CD4-positive, alpha-beta T cell treated with Interleukin-17A for 1 hour (primary cell): ENCODE measurements around the gene PLXNA4.

Experiments
- DNase-seq: peaks from one replicate; pipeline ENCODE4 v3.0.0-alpha.2; 2020

Gene PLXNA4

DNA sequence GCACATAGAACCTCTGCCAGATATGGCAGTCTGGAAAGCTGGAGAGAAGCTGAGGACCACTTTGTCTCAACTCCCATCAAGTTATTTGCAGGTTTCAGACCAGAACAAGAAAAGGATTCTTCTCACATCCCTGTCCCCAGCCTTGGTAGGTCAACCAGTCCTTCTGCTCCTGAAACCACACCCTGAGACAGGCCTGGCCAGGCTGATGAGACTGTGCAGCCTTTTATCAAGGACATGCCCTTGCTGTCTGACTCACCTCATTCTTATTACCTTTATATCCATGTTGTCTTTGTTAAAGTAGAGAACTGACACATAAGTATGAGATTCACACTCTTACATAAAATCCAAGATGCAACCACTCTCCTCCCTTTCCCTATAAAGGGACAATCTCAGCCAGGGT, 354.9 kb downstream of the PLXNA4 start:
- DNase-seq = no peak

DNA sequence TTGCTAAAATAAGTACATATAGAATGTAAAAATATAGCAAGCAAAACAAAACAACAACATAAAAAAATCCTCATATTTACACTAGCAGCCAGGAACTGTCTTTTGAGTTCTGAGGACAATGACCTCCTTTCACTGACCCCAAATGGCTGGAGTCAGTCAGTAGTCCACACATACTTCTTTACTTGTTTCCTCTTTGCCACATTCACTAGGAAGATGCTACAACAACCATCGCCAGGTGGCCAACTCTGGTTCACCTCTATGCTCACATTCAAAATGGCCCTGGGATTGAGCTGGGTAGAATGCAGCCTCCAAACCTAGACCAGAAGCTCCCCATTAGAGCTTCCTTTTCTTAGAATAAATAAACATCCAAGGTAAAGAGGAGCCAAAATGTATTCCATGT, 356.2 kb downstream of the PLXNA4 start:
- DNase-seq = no peak

DNA sequence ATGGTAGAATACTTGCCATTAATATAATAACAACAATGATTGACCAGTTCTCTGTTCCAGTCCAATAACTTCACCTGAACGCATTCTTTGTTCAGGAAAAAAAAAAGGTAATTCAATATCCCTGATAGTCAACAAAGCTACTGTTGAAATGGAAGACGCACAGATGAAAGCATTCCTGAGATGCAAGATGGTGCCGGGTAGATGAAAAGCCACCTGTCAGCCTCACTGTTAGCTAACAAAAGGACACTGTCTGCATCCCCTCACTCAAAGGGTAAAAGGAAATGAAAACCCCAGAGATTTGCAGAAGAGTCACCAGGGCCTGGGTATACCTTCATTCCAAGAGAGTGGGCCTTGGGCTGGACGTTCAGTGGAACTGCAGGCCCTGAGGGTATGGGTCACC, 357.4 kb downstream of the PLXNA4 start:
- no peak for DNase-seq

DNA sequence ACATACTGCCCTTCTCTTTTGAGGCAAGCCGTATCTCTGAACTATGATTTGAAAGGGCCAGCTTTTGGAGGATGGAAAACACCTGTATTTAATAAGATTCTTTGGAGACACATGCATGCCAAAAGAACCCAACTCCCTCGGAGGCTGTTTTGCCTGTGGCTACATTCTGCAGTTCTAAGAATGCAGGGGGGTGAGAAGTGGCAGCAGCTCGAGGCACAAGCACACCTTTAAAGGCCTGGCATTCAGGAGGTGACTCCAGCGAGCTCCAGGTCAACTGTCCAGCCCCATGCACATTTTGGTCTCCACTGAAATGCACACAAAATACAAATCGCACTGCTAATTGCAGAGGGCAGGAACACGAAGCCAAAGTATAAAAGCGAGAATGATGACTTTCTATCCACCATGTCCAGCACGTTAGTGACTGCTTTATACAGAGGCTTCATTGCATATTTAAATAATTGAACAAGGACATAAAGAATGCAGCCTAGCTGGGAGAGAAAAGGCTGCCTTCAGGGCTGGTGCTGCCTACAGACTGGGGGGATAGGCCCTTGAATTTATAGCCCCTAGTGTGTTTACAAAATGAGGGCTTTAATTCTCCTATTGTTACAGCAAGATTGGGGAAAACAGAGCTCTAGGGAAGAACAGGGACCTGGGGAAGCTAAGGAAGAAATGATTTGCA, 359.3 kb downstream of the PLXNA4 start:
- no peak for DNase-seq

DNA sequence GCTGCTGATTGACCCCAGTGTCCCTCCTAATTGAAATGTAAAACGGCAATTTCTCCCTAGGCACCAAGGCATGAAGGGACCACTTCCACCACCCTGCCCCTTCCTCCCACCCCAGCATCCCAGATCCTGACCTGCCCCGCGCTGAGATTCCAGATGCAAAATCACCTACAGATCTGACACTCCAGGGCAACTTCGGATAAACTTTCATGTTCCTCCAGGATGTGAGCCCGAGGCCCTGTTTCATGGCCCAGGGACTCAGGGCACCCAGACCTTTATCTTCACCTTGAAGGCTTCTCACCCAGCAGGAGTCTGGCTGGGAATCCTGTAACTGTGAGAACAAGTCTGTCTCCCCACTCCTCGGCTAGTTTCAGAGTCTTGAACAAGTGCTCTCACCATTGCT, 361.8 kb downstream of the PLXNA4 start:
- no peak for DNase-seq

DNA sequence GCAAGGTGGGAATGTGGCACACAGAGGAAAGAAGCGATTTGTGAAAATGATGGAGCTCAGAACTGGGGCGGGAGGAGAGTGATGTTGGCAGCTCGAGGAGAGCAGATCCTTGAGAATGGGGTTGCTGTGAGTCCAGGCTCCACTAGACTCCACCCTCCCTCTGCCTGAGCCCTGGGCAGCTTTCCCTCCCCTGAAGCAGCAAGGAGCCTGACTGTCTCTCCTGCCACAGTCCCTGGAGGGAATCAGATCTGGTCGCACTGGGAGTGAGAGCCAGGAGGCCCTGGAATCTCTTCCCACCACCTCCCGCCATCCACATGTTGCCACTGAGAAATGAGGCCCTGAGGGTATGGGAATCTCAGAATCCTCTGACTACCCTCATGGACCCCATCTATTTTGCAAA, 362.7 kb downstream of the PLXNA4 start:
- no peak for DNase-seq

DNA sequence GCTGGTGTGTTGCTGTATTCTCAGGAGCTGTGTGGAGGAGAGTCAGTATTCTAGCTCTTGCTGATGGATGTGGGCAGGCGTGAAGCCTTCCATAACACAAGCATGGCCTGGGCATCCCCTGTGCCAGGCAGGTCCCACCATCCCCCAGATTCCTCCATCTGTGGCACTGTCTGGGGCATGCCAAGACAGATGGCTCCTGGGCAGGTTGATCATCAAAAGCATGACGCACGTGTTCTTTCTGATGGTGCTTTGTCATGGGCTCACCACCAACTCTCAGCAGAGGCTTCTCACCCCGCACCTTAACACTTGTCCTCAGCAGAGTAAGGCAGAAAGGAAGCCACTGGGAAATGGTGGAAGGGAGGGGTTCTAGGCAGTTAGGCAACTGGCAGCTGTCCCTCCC, 364.3 kb downstream of the PLXNA4 start:
- DNase-seq = no peak

DNA sequence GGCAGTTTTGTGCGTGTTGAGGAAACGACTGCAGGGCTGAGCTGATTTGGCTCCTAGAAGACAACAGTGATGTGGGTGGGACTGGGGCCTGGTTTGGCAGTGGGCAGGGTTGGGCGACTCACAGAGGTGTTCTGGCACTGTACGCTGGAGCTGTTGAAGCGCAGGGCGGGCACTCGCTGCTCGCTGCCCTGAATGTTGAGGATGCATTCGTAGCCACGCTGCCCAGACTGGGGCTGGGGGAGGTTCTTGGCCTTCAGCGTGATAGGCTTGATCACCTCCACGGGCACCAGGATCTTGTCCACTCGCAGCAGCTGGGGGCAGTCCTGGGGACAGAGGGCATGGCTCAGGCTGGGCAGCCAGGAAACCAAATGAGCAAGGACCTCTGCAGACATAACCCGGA, 365.4 kb downstream of the PLXNA4 start:
- DNase-seq = no peak

DNA sequence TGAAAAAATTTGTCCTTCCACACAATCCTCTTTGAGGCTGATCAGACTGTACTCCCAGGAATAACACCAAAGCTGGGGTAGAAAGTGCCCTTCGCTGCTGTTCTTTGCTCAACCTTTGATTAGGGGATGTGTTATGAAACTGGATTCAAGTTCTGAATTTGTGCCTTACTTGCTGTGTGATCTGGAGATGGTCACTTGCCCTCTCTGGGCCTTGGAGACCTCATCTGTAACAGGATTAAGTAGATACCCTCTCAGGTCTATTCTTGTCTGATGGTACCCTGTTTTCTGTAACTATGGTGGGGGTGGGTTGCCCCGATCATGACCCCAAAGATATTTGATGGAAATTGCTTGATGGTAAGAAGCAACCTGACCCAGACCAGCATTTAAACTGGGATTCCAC, 368.5 kb downstream of the PLXNA4 start:
- no peak for DNase-seq

DNA sequence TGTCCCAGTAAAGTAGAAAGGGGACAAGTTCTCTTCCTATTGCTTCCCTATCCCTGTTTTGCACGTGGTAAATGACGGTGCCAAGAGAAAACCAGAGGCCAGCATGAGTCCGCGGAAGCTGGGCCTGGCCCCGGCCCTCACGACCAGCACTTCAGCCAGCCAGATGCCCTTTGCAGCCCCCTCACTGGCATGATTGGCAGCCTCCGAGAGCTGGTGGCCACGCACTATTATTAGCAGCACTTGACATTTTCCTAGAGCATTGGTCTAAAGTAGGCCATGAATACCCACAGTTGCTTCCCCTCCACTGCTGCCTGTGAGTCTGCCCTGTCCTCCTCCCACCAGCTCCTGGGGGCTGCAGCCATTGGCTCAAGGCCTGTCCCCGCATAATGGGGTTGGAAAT, 369.1 kb downstream of the PLXNA4 start:
- no peak for DNase-seq

DNA sequence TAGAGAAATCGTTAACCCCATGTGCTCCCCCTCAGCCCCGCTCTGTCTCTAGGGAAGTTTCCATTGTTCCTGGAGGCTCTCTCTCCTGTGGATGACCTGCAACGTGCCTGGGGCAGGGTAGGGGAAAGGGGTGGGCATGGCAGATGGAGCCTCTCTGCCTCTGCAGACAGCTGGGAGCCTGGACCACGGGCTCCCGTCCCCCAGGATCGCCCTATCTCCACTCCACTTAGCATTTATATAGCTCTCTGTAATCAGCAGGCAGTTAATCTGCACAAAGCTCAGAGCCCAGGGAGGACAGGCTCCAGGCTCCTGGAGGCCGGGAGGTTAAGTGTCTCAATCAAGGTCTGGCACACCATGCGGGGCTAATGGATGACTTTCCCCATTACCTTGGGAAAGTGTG, 369.7 kb downstream of the PLXNA4 start:
- no peak for DNase-seq

DNA sequence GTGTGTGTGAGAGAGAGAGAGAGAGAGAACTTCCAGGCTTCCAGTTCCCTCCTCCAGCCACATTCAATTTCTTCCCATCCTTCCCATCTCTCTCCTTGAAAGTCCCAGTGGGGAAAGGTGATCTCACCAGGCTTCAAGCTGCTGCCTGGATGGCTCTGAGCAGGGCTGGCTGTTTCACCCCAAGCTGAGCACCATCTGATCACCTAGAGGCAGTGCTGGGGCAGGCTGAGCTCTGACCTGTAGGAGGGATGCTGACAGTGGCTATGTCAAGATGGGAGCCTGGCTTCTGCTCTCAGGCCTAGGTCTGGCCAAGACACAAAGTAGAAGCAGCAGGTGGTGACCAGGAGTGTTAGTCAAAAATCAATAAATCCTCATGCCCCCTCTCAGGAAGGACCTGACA, 370.8 kb downstream of the PLXNA4 start:
- DNase-seq = no peak

DNA sequence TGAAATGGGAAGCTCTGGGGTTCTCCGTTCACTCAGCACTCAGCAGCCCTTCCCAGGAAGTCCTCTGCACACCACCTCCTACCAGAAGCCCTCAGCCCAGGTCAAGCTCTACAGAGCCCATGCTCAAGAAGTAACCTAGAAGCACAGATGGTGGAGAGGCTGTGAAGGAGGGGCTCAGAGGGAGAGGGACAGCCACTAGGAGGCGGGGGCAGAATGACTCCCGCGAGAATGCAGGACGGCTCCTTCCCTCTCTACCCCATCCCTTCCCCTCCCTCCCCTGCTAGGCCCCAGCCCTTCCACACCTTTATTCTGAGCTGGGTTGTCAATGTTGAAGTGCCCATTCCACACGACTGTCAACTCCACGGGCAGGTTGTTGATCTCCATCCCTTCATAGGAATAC, 373.2 kb downstream of the PLXNA4 start:
- DNase-seq = no peak

DNA sequence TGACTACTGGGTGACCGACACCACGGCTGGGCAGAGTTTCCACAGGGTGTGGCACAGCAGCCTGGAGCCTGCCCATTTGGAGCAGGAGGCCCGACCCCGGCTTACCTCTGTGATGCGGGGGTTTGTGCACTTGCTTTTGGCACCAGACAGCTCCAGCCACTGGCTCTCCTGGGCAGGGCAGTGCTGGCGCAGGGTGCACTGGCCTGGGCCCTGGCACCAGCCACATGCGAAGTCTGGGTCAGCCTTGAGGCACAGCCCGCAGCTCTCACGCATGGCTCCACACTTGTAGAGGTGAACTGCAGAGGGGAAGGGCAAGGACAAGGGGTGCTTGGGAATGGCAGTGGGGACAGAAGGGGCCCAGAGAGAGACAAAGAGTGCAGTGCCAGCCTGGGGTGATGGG, 373.7 kb downstream of the PLXNA4 start:
- DNase-seq = no peak

DNA sequence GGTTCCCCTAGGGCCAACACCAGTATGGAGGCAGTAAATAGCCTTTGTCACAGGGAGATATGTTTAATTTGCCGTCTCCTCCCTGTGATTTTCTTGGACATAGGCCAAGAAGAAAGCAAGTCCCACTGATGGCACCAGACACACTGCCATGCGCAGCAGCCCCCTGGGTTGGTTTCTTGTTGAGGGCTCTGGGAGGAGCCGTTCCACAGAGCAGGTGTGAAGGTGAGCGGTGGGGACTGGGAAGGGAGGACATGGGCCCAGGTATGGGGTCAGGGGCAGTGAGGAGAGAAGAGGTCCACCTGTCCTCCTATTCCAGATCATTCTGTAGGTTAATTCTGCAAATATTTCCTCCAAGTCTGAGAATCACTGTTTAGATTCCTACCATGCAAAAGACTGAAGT, 376.1 kb downstream of the PLXNA4 start:
- DNase-seq = no peak

DNA sequence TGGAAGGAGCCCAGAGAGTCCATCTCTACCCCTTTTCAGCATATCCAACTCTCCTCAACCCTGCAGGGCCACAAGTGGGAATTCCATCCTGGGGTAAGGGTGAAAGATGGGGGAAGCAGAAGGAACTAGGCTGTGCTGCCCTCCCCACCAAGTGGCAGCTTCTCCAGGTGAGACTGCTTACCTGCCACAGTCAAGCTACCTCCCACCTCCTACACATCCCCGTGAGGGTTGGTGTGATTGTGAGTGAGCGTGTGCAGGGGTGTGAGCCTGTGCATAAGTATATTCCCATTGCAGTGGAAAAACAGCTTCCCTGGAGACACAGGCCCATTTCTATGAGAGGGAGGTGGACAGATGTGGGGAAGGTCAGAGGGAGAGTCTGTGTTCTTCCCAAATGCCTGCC, 376.6 kb downstream of the PLXNA4 start:
- DNase-seq = no peak

DNA sequence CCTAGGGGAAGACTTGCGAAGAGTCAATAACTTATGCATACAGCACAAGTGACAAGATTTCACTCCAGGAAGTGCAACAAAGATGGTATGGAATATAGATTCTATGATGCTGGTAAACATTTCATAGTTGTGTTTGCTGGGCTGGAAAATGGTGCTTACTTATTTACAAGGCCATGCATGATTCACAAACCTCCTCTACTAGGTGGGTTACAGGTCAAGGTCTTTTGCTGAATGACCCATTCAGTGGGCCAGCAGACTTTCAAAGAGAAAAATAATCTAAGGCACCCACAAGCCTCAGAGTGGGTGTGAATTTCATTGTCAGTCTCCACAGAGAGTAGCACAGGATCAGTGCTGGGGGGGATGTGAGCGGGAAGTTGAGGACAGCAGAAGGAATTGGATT, 378.5 kb downstream of the PLXNA4 start:
- DNase-seq = no peak

DNA sequence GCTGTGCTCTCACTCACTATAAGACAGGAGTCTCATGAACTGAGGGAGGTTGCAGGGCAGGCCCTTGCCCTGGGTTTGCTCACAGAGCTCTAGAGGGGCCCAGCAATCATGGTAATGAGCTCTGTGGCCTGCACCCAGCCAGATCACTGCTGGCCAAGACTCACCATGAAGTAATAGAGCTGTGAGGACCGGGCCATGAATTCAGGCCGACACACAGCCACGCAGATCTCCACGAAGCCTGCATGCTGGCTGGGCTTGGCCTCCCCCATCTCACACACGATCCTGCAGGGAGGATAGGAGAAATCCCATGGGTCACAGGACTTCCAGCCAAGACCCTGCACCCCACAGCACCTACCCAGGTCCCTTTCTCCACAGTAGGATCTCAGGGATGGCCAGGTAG, 382.4 kb downstream of the PLXNA4 start:
- no peak for DNase-seq

DNA sequence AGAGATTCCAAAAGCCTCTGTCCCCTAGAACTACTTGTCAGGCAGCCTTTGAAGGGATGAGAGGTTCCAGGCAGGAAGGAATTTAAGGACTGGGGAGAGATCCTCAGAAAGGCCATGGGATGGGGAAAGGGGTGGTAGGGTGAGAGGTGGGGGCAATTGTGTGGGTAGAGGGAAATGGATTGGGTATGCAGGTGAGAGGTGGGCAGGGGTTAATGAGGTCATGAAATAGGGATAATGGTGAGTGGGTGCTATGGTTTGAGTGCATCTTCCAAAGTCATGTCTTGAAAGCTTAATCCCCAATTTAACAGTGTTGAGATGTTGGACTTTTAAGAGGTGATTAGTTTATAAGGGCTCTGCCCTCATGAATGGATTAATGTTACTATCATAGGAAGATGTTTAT, 383.5 kb downstream of the PLXNA4 start:
- DNase-seq = no peak

DNA sequence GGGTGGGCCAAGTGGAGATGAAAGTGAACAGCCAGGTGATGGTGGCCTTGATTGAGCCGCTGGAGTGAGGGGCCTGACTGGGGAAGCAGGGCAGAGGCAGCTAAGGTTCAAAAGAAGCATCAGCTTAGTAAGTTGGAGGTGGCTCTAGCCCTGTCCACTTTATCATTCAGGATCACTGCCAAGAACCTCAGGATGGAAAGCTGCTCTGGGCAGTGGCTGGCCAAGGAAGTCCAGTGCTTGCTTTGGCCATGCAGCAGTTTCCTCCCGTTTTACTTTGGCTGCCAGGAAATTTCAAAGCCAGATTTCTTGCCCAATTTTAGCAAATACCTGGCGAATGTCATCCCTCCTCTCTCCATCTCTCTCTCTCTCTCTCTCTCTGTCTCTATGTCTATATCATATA, 384.9 kb downstream of the PLXNA4 start:
- no peak for DNase-seq

DNA sequence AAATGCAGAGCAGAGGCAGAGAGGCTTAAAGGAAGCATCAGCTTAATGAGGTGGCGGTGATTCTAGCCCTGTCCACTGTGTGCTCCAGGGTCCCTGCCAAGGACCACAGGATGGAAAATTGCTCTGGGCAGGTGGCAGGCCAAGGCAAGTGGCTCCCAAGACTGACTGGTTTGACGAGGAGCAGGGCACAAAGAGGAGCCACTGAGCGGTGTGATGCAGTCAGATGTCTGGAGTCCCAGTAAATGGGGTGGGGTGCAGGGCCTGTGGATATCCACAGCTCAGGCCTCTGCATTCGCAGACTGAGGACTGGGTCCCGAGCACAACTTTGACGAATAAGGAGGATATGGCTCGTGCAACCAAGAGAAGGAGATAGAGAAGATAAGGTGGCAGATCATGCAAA, 385.6 kb downstream of the PLXNA4 start:
- DNase-seq = no peak

DNA sequence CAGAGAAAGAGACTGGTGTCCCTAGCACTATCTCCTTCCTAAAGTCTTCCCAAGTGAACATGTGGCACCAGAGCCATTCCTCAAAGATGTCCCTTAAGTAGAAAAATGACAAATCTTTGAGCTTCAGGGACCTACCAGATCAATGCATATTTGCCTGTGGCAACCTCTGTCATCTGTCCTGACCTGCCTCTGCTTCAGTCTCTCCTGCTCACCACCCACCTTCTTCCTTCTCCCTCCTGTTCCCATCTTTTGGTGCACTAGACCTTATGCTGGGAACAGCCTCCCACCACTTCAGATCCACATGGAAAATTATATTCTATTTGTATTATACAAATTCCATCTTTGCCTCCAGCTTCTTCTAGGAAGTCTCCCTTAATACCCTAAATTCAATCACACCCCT, 386.4 kb downstream of the PLXNA4 start:
- DNase-seq = no peak

DNA sequence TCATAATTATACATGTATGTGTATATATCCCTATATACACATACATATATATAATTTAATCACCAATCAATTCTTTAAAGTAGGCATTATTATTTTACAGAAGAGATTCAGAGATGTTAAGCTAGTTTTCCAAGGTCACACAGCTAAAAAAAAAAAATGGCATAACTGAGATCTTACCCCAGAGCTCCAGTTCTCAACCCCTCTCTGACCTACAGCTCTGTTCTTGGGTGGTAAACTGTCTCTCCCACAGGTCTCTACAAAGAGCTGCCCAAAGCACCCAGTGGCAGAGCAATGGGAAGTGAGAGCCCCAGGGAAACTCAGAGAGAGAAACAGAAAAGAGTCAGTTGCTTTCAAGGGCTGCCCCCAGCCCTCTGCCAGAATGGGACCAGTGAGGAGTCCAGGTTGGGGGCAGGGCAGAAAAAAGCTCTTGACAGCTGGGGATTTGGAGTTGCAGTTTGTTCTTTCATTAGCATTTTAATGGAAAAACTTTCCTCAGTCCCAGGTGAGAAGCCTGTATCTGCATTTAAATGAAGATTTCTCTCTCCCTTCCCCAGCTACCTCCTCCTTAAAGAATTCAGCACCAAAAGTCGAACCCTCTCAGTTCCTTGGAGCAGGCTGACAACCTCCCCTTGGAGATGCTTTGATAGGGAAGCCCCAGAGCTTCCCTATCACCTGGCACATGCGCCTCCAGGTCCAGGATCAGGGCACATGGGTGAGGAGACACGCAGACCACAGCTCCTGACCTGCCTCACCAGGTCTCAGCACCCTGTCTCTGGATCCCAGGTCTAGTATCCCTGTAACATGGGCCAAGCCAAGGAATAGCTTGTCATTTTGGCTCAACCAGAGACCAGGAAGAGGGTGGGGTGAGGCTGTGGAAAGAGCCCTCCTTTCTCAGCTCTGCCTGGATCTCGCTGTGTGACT, 388.1 kb downstream of the PLXNA4 start:
- DNase-seq = no peak

DNA sequence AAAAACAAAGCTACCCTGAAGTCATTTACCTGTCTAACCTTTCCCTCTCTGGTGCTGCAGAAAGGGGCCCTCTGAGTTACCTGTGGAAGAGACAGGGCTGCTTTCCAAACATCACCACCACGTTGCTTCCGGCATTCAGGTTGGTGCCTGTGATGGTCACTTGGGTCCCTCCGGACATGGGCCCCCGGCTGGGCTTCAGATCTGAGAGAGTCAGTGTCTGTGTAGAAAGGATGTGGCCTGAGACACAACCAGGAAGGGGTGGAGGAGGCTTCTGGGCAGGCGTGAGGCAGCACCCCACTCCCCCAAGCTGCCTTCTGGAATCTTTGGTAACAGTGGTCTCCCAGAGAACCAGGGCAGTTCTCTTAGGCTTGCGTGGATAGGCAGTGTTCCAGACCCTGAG, 388.9 kb downstream of the PLXNA4 start:
- no peak for DNase-seq

DNA sequence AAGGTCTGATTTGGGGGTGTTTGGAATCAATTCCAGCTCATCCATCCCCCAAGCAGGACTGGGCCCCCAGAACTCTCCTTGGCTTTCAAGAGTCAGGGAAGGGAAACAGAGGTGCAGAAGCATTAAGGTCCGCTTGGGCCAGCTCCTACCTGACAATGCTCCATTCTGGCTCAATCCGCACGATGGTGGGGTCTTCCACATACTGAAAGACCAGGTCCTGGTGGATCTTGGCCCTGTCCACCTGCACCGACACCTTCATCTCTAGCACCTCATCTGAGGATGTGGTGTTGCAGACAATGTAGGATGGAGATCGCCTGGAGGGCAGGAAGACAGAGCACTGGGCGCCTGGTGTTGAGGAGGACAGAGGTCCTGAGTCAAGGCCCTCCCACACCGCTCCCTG, 391.1 kb downstream of the PLXNA4 start:
- no peak for DNase-seq
